ENCODE data around the gene FRMD5. TPM values are rescaled to one million over a fixed set of nuclear protein-coding genes. Genes with fewer than 3 reads are reported as not detected.
A peak's percentile ranks its signal among the peaks of the same experiment; 100 is the strongest.

The FRMD5 gene
- total and polyA plus RNA-seq, 5 donors: 20.8 to 88.6 (median 44.6) TPM

- H3K27me3 ChIP-seq (ENCODE audit: control insufficient read depth, insufficient read depth): no peaks in the 10 kb centered on the region
- H3K4me3 ChIP-seq (ENCODE audit: low read length): no peak overlapping the region
- no peak overlapping the region for H3K27ac ChIP-seq (ENCODE audit: low read length)
- 97% methylated on average over 1 of the region's 1 CpG for WGBS
- intact Hi-C loops (cut with DNase I): no loop called here
- H3K9me3 ChIP-seq (ENCODE audit: control insufficient read depth, low read length): no peaks in the 10 kb centered on the region
- DNase-seq (no peak), ATAC-seq (no peak)
- H3K4me1 ChIP-seq (ENCODE audit: control insufficient read depth, insufficient read depth, low read length): no peaks in the 10 kb centered on the region
Measured at GRCh38 chr15:43948691-43949325, 246.3 kb downstream of the FRMD5 start.

GRCh38 chr15:43943511-43943910 is 251.6 kb downstream of the FRMD5 start:
- Histone ChIP-seq H3K9me3 (ENCODE audit: control insufficient read depth, low read length) (no peaks in the 10 kb centered on the region), H3K27me3 (ENCODE audit: control insufficient read depth, insufficient read depth) (no peaks in the 10 kb centered on the region), H3K4me3 (ENCODE audit: low read length) (no peak overlapping the region), H3K27ac (ENCODE audit: low read length) (no peak overlapping the region), H3K4me1 (ENCODE audit: control insufficient read depth, insufficient read depth, low read length) (no peaks in the 10 kb centered on the region)
- no peak for ATAC-seq
- DNase-seq: no peak
- intact Hi-C loops (cut with DNase I): no loop called here

- DNase-seq (no peak), ATAC-seq (no peak)
- Histone ChIP-seq H3K27ac (ENCODE audit: low read length) (no peak overlapping the region), H3K4me3 (ENCODE audit: low read length) (no peak overlapping the region), H3K4me1 (ENCODE audit: control insufficient read depth, insufficient read depth, low read length) (no peaks in the 10 kb centered on the region), H3K9me3 (ENCODE audit: control insufficient read depth, low read length) (no peaks in the 10 kb centered on the region), H3K27me3 (ENCODE audit: control insufficient read depth, insufficient read depth) (no peaks in the 10 kb centered on the region)
- 84% methylated on average over 1 of the region's 1 CpG for WGBS
- intact Hi-C loops (cut with DNase I): no loop called here
Measured at GRCh38 chr15:43942194-43942593, 252.9 kb downstream of the FRMD5 start.

GRCh38 chr15:43941555-43941954 is 253.5 kb downstream of the FRMD5 start:
- no peak overlapping the region for H3K27ac ChIP-seq (ENCODE audit: low read length)
- no peaks in the 10 kb centered on the region for H3K9me3 ChIP-seq (ENCODE audit: control insufficient read depth, low read length)
- intact Hi-C loops (cut with DNase I): no loop called here
- H3K4me1 ChIP-seq (ENCODE audit: control insufficient read depth, insufficient read depth, low read length): no peaks in the 10 kb centered on the region
- 81% methylated on average over 3 of the region's 3 CpGs for WGBS
- ATAC-seq (no peak), DNase-seq (no peak)
- H3K27me3 ChIP-seq (ENCODE audit: control insufficient read depth, insufficient read depth): no peaks in the 10 kb centered on the region
- H3K4me3 ChIP-seq (ENCODE audit: low read length): no peak overlapping the region

- ATAC-seq: no peak
- no peak overlapping the region for H3K4me3 ChIP-seq (ENCODE audit: low read length)
- no peak overlapping the region for H3K27ac ChIP-seq (ENCODE audit: low read length)
- 85% methylated on average over 4 of the region's 4 CpGs for WGBS
- no peaks in the 10 kb centered on the region for H3K4me1 ChIP-seq (ENCODE audit: control insufficient read depth, insufficient read depth, low read length)
- no peaks in the 10 kb centered on the region for H3K27me3 ChIP-seq (ENCODE audit: control insufficient read depth, insufficient read depth)
- no peak for DNase-seq
- intact Hi-C loops (cut with DNase I): no loop called here
- H3K9me3 ChIP-seq (ENCODE audit: control insufficient read depth, low read length): no peaks in the 10 kb centered on the region
Measured at GRCh38 chr15:43941071-43941470, 254.0 kb downstream of the FRMD5 start.

- Histone ChIP-seq H3K9me3 (ENCODE audit: control insufficient read depth, low read length) (no peaks in the 10 kb centered on the region), H3K4me3 (ENCODE audit: low read length) (no peak overlapping the region), H3K27ac (ENCODE audit: low read length) (no peak overlapping the region), H3K4me1 (ENCODE audit: control insufficient read depth, insufficient read depth, low read length) (no peaks in the 10 kb centered on the region), H3K27me3 (ENCODE audit: control insufficient read depth, insufficient read depth) (no peaks in the 10 kb centered on the region)
- DNase-seq (no peak), ATAC-seq (no peak)
- intact Hi-C loops (cut with DNase I): no loop called here
- 82% methylated on average over 3 of the region's 3 CpGs for WGBS
Measured at GRCh38 chr15:43939070-43939469, 256.0 kb downstream of the FRMD5 start.

GRCh38 chr15:43934480-43934879 is 260.6 kb downstream of the FRMD5 start:
- intact Hi-C loops (cut with DNase I): no loop called here
- no peak for DNase-seq
- WGBS: 80% methylated on average over 6 of the region's 6 CpGs
- H3K4me3 ChIP-seq (ENCODE audit: low read length): no peak overlapping the region
- ATAC-seq: no peak
- no peaks in the 10 kb centered on the region for H3K27me3 ChIP-seq (ENCODE audit: control insufficient read depth, insufficient read depth)
- no peaks in the 10 kb centered on the region for H3K9me3 ChIP-seq (ENCODE audit: control insufficient read depth, low read length)
- no peaks in the 10 kb centered on the region for H3K4me1 ChIP-seq (ENCODE audit: control insufficient read depth, insufficient read depth, low read length)
- H3K27ac ChIP-seq (ENCODE audit: low read length): no peak overlapping the region

GRCh38 chr15:43932907-43933306 is 262.2 kb downstream of the FRMD5 start:
- DNase-seq (peak in 1 of 3 donors; percentile 58), ATAC-seq (peak; percentile 25 to 65)
- intact Hi-C loops (cut with DNase I): no loop called here
- H3K4me1 ChIP-seq (ENCODE audit: control insufficient read depth, insufficient read depth, low read length): no peaks in the 10 kb centered on the region
- no peaks in the 10 kb centered on the region for H3K9me3 ChIP-seq (ENCODE audit: control insufficient read depth, low read length)
- WGBS: 42% methylated on average over 3 of the region's 3 CpGs
- H3K4me3 ChIP-seq (ENCODE audit: low read length): no peak overlapping the region
- H3K27ac ChIP-seq (ENCODE audit: low read length): no peak overlapping the region
- no peaks in the 10 kb centered on the region for H3K27me3 ChIP-seq (ENCODE audit: control insufficient read depth, insufficient read depth)

- WGBS: 68% methylated on average over 3 of the region's 3 CpGs
- no peak for ATAC-seq
- Histone ChIP-seq H3K9me3 (ENCODE audit: control insufficient read depth, low read length) (no peaks in the 10 kb centered on the region), H3K27ac (ENCODE audit: low read length) (no peak overlapping the region), H3K4me1 (ENCODE audit: control insufficient read depth, insufficient read depth, low read length) (no peaks in the 10 kb centered on the region), H3K27me3 (ENCODE audit: control insufficient read depth, insufficient read depth) (no peaks in the 10 kb centered on the region), H3K4me3 (ENCODE audit: low read length) (no peak overlapping the region)
- intact Hi-C loops (cut with DNase I): no loop called here
- no peak for DNase-seq
Measured at GRCh38 chr15:43931790-43932435, 263.2 kb downstream of the FRMD5 start.

GRCh38 chr15:43931119-43931518 is 264.0 kb downstream of the FRMD5 start:
- 79% methylated on average over 3 of the region's 3 CpGs for WGBS
- Histone ChIP-seq H3K27me3 (ENCODE audit: control insufficient read depth, insufficient read depth) (no peaks in the 10 kb centered on the region), H3K27ac (ENCODE audit: low read length) (no peak overlapping the region), H3K9me3 (ENCODE audit: control insufficient read depth, low read length) (no peaks in the 10 kb centered on the region), H3K4me3 (ENCODE audit: low read length) (no peak overlapping the region), H3K4me1 (ENCODE audit: control insufficient read depth, insufficient read depth, low read length) (no peaks in the 10 kb centered on the region)
- ATAC-seq: no peak
- no peak for DNase-seq
- intact Hi-C loops (cut with DNase I): no loop called here

GRCh38 chr15:43930556-43930955 is 264.5 kb downstream of the FRMD5 start:
- Histone ChIP-seq H3K4me1 (ENCODE audit: control insufficient read depth, insufficient read depth, low read length) (no peaks in the 10 kb centered on the region), H3K27me3 (ENCODE audit: control insufficient read depth, insufficient read depth) (no peaks in the 10 kb centered on the region), H3K4me3 (ENCODE audit: low read length) (no peak overlapping the region), H3K9me3 (ENCODE audit: control insufficient read depth, low read length) (no peaks in the 10 kb centered on the region), H3K27ac (ENCODE audit: low read length) (no peak overlapping the region)
- DNase-seq (no peak), ATAC-seq (peak; percentile 31 to 49)
- intact Hi-C loops (cut with DNase I): no loop called here
- WGBS: 81% methylated on average over 5 of the region's 5 CpGs

GRCh38 chr15:43930079-43930478 is 265.0 kb downstream of the FRMD5 start:
- Histone ChIP-seq H3K9me3 (ENCODE audit: control insufficient read depth, low read length) (no peaks in the 10 kb centered on the region), H3K4me3 (ENCODE audit: low read length) (no peak overlapping the region), H3K27me3 (ENCODE audit: control insufficient read depth, insufficient read depth) (no peaks in the 10 kb centered on the region), H3K27ac (ENCODE audit: low read length) (no peak overlapping the region), H3K4me1 (ENCODE audit: control insufficient read depth, insufficient read depth, low read length) (no peaks in the 10 kb centered on the region)
- DNase-seq (no peak), ATAC-seq (no peak)
- WGBS: 39% methylated on average over 2 of the region's 2 CpGs
- intact Hi-C loops (cut with DNase I): no loop called here

Measured in right cardiac atrium (tissue), 5 donors.